HepG2 (cell line): ENCODE data around the gene CREG2. TPM values are rescaled to one million over a fixed set of nuclear protein-coding genes. Genes with fewer than 3 reads are reported as not detected.

Experiments used
- ATAC-seq: fragments of 200-7000 bp; cut with Tn5 transposase; 3 replicates; pipeline ENCODE4 v1.9.1; 2020; ENCODE audit warnings: mild to moderate bottlenecking, moderate library complexity
- BruUV-seq: library from RNA; stranded (reverse); fragments of 400-500 nt; replicated peaks from 2 replicates; lab custom pipeline; 2021; lab: Mats Ljungman, UMichigan
- CTCF ChIA-PET: fragments of 300-600 bp; formaldehyde crosslinking; extraction: SDS; loops from one replicate; lab custom pipeline; 2021; ENCODE audit warnings: low total read pairs, inconsistent platforms, low intra/inter-chr PET ratio; lab: Yijun Ruan, JAX
- POLR2A ChIA-PET: fragments of 350-600 bp; sonication (Branson Sonifier 250); formaldehyde crosslinking; loops from one replicate; lab custom pipeline; 2020; ENCODE audit warnings: antibody characterized with exemption, inconsistent platforms; lab: Yijun Ruan, JAX
- DNase-seq: peaks from one replicate; pipeline ENCODE4 v3.0.0-alpha.2; 2015; ENCODE audit warnings: low spot score
- FAIRE-seq: peaks from 3 replicates; lab custom pipeline; 2011; peaks lifted over from hg19 to GRCh38; lab: Jason Lieb, UNC
- H2AFZ ChIP-seq: one replicate; pipeline ENCODE4 v1.6.1; 2011; ENCODE audit warnings: low read length, inconsistent platforms
- H3K27ac ChIP-seq: fragments of 300-600 bp; 3 replicates; pipeline ENCODE4 v1.8.0; 2011; ENCODE audit warnings: mixed run types, mild to moderate bottlenecking, mixed read lengths, low read length, inconsistent platforms; ENCODE audit not compliant: insufficient read depth; ENCODE audit errors: extremely low read length
- H3K27me3 ChIP-seq, 2 experiments: fragments of 200-600 bp in 1 of 2; 2 replicates in 1 of 2; 3 replicates in 1 of 2; pipeline versions ENCODE4 v1.6.0 to v1.8.0; 2011; ENCODE audit warnings: low read length in 2 of 2, mild to moderate bottlenecking in 2 of 2, moderate library complexity in 2 of 2, inconsistent platforms in 1 of 2; ENCODE audit not compliant: insufficient read depth in 2 of 2, control insufficient read depth in 1 of 2
- H3K36me3 ChIP-seq, 2 experiments: fragments of 200-600 bp in 1 of 2; replicated peaks in 1 of 2; 2 replicates in 1 of 2; 3 replicates in 1 of 2; pipeline versions ENCODE4 v1.5.1 to v1.8.0; 2011; ENCODE audit warnings: low read length in 2 of 2, inconsistent platforms in 1 of 2; ENCODE audit not compliant: insufficient read depth in 2 of 2, control insufficient read depth in 1 of 2
- H3K4me1 ChIP-seq: 2 replicates; pipeline ENCODE4 v1.5.1; 2012; ENCODE audit warnings: low read length, inconsistent platforms; ENCODE audit not compliant: insufficient read depth
- H3K4me2 ChIP-seq: 2 replicates; pipeline ENCODE4 v1.6.0; 2011; ENCODE audit warnings: low read depth, low read length, inconsistent platforms
- H3K4me3 ChIP-seq, 3 experiments: fragments of 200-600 bp in 1 of 3; sonication (generic), shearing (Covaris generic) in 1 of 3; replicated peaks in 1 of 3; 2 replicates each; pipeline ENCODE4 v1.5.1; 2011 to 2016; ENCODE audit warnings: low read length in 3 of 3, inconsistent platforms in 2 of 3, low read depth in 2 of 3, mild to moderate bottlenecking in 2 of 3, control low read depth in 1 of 3, mixed read lengths in 1 of 3; ENCODE audit not compliant: insufficient read depth in 1 of 3
- H3K79me2 ChIP-seq: one replicate; pipeline ENCODE4 v1.6.1; 2011; ENCODE audit warnings: low read length, inconsistent platforms; ENCODE audit not compliant: insufficient read depth
- H3K9ac ChIP-seq: 2 replicates; pipeline ENCODE4 v1.6.0; 2011; ENCODE audit warnings: mild to moderate bottlenecking, low read depth, low read length, inconsistent platforms; ENCODE audit not compliant: insufficient read depth
- H3K9me3 ChIP-seq: 2 replicates; pipeline ENCODE4 v1.5.1; 2012; ENCODE audit warnings: mild to moderate bottlenecking, low read length
- H4K20me1 ChIP-seq: 2 replicates; pipeline ENCODE4 v1.6.0; 2011; ENCODE audit warnings: inconsistent platforms, mild to moderate bottlenecking, low read length, moderate library complexity; ENCODE audit not compliant: insufficient read depth
- CENPBD1 ChIP-seq: sonication (generic); formaldehyde crosslinking; IDR thresholded peaks from 2 replicates; pipeline ENCODE4 v1.8.0; 2022; ENCODE audit warnings: missing genetic modification reagents, low read depth, mild to moderate bottlenecking, borderline replicate concordance
- GZF1 ChIP-seq: sonication (generic); formaldehyde crosslinking; IDR thresholded peaks from 2 replicates; pipeline ENCODE4 v1.5.1; 2020; ENCODE audit warnings: mild to moderate bottlenecking, missing genetic modification reagents
- IKZF1 ChIP-seq: fragments of 450-650 bp; IDR thresholded peaks from 2 replicates; pipeline ENCODE4 v1.7.1; 2016
- JUND ChIP-seq: sonication (generic); formaldehyde crosslinking; IDR thresholded peaks from 2 replicates; pipeline ENCODE4 v1.8.0; 2022; ENCODE audit warnings: mild to moderate bottlenecking, missing genetic modification reagents
- KDM4B ChIP-seq: sonication (generic); formaldehyde crosslinking; IDR thresholded peaks from 2 replicates; pipeline ENCODE4 v1.4.0; 2020; ENCODE audit warnings: missing genetic modification reagents
- KLF15 ChIP-seq: sonication (generic); formaldehyde crosslinking; IDR thresholded peaks from 2 replicates; pipeline ENCODE4 v1.8.1; 2023; ENCODE audit warnings: borderline replicate concordance, mild to moderate bottlenecking, inconsistent platforms, missing genetic modification reagents, mixed read lengths
- MBD4 ChIP-seq: IDR thresholded peaks from 2 replicates; pipeline ENCODE4 v1.6.1; 2012; ENCODE audit warnings: low read length, inconsistent platforms, borderline replicate concordance
- MZF1 ChIP-seq: sonication (generic); formaldehyde crosslinking; IDR thresholded peaks from 2 replicates; pipeline ENCODE4 v1.8.1; 2023; ENCODE audit warnings: mild to moderate bottlenecking, missing genetic modification reagents, borderline replicate concordance
- PHF21A ChIP-seq: sonication (generic); formaldehyde crosslinking; IDR thresholded peaks from 2 replicates; pipeline ENCODE4 v1.5.0; 2020; ENCODE audit warnings: mild to moderate bottlenecking, missing genetic modification reagents
- SIX1 ChIP-seq: sonication (generic); formaldehyde crosslinking; IDR thresholded peaks from 2 replicates; pipeline ENCODE4 v1.4.0; 2020; ENCODE audit warnings: missing genetic modification reagents, borderline replicate concordance
- TGIF2 ChIP-seq: IDR thresholded peaks from 2 replicates; pipeline ENCODE4 v1.6.1; 2016; ENCODE audit warnings: control low read depth, missing compliant biosample characterization
- THYN1 ChIP-seq: sonication (generic); formaldehyde crosslinking; IDR thresholded peaks from 2 replicates; pipeline ENCODE4 v1.8.1; 2023; ENCODE audit warnings: low read depth, mild to moderate bottlenecking, moderate library complexity, missing genetic modification reagents, borderline replicate concordance
- YY1 ChIP-seq: IDR thresholded peaks from 2 replicates; pipeline ENCODE4 v1.6.1; 2011; ENCODE audit warnings: low read length, low read depth, moderate library complexity, mild to moderate bottlenecking; ENCODE audit not compliant: insufficient read depth, insufficient replicate concordance
- ZFYVE20 ChIP-seq: sonication (generic); formaldehyde crosslinking; IDR thresholded peaks from 2 replicates; pipeline ENCODE4 v1.8.0; 2023; ENCODE audit warnings: low read depth, mild to moderate bottlenecking, moderate library complexity, missing genetic modification reagents, borderline replicate concordance
- ZNF225 ChIP-seq: sonication (generic); formaldehyde crosslinking; IDR thresholded peaks from 2 replicates; pipeline ENCODE4 v1.4.0; 2020; ENCODE audit warnings: mild to moderate bottlenecking, missing genetic modification reagents
- ZNF335 ChIP-seq: sonication (generic); formaldehyde crosslinking; IDR thresholded peaks from 2 replicates; pipeline ENCODE4 v1.4.0; 2020; ENCODE audit warnings: missing genetic modification reagents
- ZNF44 ChIP-seq: sonication (generic); formaldehyde crosslinking; IDR thresholded peaks from 2 replicates; pipeline ENCODE4 v1.5.1; 2020; ENCODE audit warnings: mild to moderate bottlenecking, missing genetic modification reagents
- ZNF547 ChIP-seq: sonication (generic); formaldehyde crosslinking; IDR thresholded peaks from 2 replicates; pipeline ENCODE4 v1.5.1; 2020; ENCODE audit warnings: mild to moderate bottlenecking, missing genetic modification reagents
- ZNF609 ChIP-seq: sonication (generic); formaldehyde crosslinking; IDR thresholded peaks from 2 replicates; pipeline ENCODE4 v1.4.0; 2020; ENCODE audit warnings: mild to moderate bottlenecking, missing genetic modification reagents, borderline replicate concordance
- WGBS: methylation state at CpG from one replicate; pipeline ENCODE4 v1.1.6; 2017; ENCODE audit warnings: low lambda C conversion rate; 5-methylcytosine and 5-hydroxymethylcytosine counted together
- in situ Hi-C: cut with HindIII; loops from 2 replicates; pipeline ENCODE4 v1.10.0; 2017; ENCODE audit warnings: low pct_unique_long_range_greater_than_20kb; ENCODE audit not compliant: extremely low pct_ligation_motif_present
- intact Hi-C: fragments of 100-400 bp; cut with micrococcal nuclease; formaldehyde crosslinking; loops from one replicate; pipeline ENCODE4 v1.10.0; 2022; ENCODE audit not compliant: unreplicated experiment
- polyA plus RNA-seq, 8 experiments: library from polyadenylated mRNA; depleted of rRNA in 3 of 8; stranded (reverse) in 7 of 8; unstranded in 1 of 8; fragments of >200 nt; fragmentation: Illumina TruSeq in 4 of 8; extraction: Trizol in 4 of 8; gene quantifications; 2 replicates each; pipeline versions ENCODE4 v1.2.1 to v1.2.3, GENCODE V29; 2011 to 2016; ENCODE audit warnings: low read depth in 4 of 8, missing spikeins in 1 of 8, mixed read lengths in 1 of 8; ENCODE audit not compliant: insufficient read depth in 1 of 8
- total RNA-seq, 5 experiments: library from RNA; depleted of rRNA; stranded (reverse); fragments of >200 nt; fragmentation: Illumina TruSeq; extraction: Trizol; gene quantifications; 2 replicates each; pipeline ENCODE4 v1.2.3, GENCODE V29; 2016; ENCODE audit warnings: low read depth in 1 of 5

The CREG2 gene
- total and polyA plus RNA-seq, 2 of the 13 experiments (the other 11 are each of a cell fraction or from before 2014, with no cell fraction given): 0.18 to 0.26 TPM

GRCh38 chr2:101331202-101331601 is 56.1 kb downstream of the CREG2 start (continued):
- TF ChIP-seq ZNF609 (CRISPR knock-in tag): no peak
- no peak for TF ChIP-seq YY1

GRCh38 chr2:101330253-101330933 is 56.9 kb downstream of the CREG2 start:
- H3K4me3 ChIP-seq: peak overlapping the region; percentile 26 to 64 (median 58)
- no peaks in the 10 kb centered on the region for H4K20me1 ChIP-seq
- H3K27me3 ChIP-seq: no peaks in the 10 kb centered on the region
- ATAC-seq (peak; percentile 99), FAIRE-seq (peak; percentile 97), DNase-seq (peak; percentile 92)
- intact Hi-C loops (loop anchor here (2.0 to 5.0 kb wide), 2 partner anchors 22 to 437 kb away; partner anchors contain the start of gene RNF149), in situ Hi-C loops (no loop called here)
- H3K9ac ChIP-seq: peak overlapping the region; percentile 77
- BruUV-seq: no TSS peak
- peaks cover 75% of the 10 kb centered on the region for H3K4me1 ChIP-seq
- H3K79me2 ChIP-seq: no peaks in the 10 kb centered on the region
- CTCF ChIA-PET: interaction anchor here (0.7 kb wide), 1 partner anchor 25 kb away, joined by 3 read pairs; no protein-coding TSS in a partner anchor
- peak overlapping the region; percentile 91 for H3K4me2 ChIP-seq
- WGBS: 13% methylated on average over 12 of the region's 12 CpGs
- POLR2A ChIA-PET: interaction anchor here (0.8 to 2.9 kb wide), 9 partner anchors 10 to 91 kb away, joined by 3 to 37 read pairs (median 4); partner anchors contain the start of genes CNOT11 and RNF149
- peaks cover 6% of the 10 kb centered on the region for H3K9me3 ChIP-seq
- peak overlapping the region; percentile 92 for H2AFZ ChIP-seq
- H3K27ac ChIP-seq: peak overlapping the region; percentile 88
- no peaks in the 10 kb centered on the region for H3K36me3 ChIP-seq
- TF ChIP-seq KLF15: no peak
- TF ChIP-seq ZNF44 (CRISPR knock-in tag): no peak
- TF ChIP-seq CENPBD1 (CRISPR knock-in tag): no peak
- no peak for TF ChIP-seq GZF1 (CRISPR knock-in tag)
- TF ChIP-seq MBD4: no peak
- 0 out of 2 replicates have a peak, but pooled peaks have one; percentile 25 for TF ChIP-seq ZNF547 (CRISPR knock-in tag)
- TF ChIP-seq ZNF225 (CRISPR knock-in tag): no peak
- no peak for TF ChIP-seq ZNF335
- no peak for TF ChIP-seq ZFYVE20 (CRISPR knock-in tag)
- no peak for TF ChIP-seq IKZF1
- TF ChIP-seq SIX1 (CRISPR knock-in tag): no peak; the same call in 1 of the 2 replicates
- no peak for TF ChIP-seq THYN1 (CRISPR knock-in tag)
- TF ChIP-seq KDM4B (CRISPR knock-in tag): no peak
- TF ChIP-seq TGIF2 (CRISPR knock-in tag): no peak
- TF ChIP-seq PHF21A (CRISPR knock-in tag): peak; percentile 92
- no peak for TF ChIP-seq JUND (CRISPR knock-in tag)
- no peak for TF ChIP-seq MZF1
